PFSK-1 (cell line): ENCODE results near the gene ST7.

ENCODE experiments used
- REST ChIP-seq, 2 experiments: IDR thresholded peaks; 2 replicates each; pipeline versions ENCODE4 v1.6.1 to v1.8.0; 2011 to 2012; ENCODE audit warnings: low read depth in 2 of 2, low read length in 2 of 2, control low read depth in 1 of 2, inconsistent platforms in 1 of 2, mild to moderate bottlenecking in 1 of 2, moderate library complexity in 1 of 2; ENCODE audit not compliant: insufficient read depth in 1 of 2
- SIN3A ChIP-seq: IDR thresholded peaks from 2 replicates; pipeline ENCODE4 v1.6.1; 2012; ENCODE audit warnings: mild to moderate bottlenecking, low read length, moderate library complexity, borderline replicate concordance; ENCODE audit not compliant: insufficient read depth
- TAF1 ChIP-seq: IDR thresholded peaks from 2 replicates; pipeline ENCODE4 v1.6.1; 2012; ENCODE audit warnings: low read length, control low read depth, borderline replicate concordance; ENCODE audit not compliant: insufficient read depth

ST7 gene

GRCh38 chr7:117279203-117279602, 325.9 kb downstream of the ST7 start:
- no peak for TF ChIP-seq TAF1
- no peak for TF ChIP-seq REST (IDR thresholded peaks at IDR 0.05; ENCODE audit: insufficient read depth in 1 of 2, low read depth in 2 of 2, low read length in 2 of 2)
- TF ChIP-seq SIN3A, result no peak
